ENCODE measurements around the gene C19orf25. TPM values are rescaled to one million over a fixed set of nuclear protein-coding genes. Genes with fewer than 3 reads are reported as not detected.

Gene C19orf25
- total and polyA plus RNA-seq, 2 of the 13 experiments (the other 11 are each of a cell fraction or from before 2014, with no cell fraction given), result 14.2 to 32.4 TPM

- TF ChIP-seq, protein P1, sequence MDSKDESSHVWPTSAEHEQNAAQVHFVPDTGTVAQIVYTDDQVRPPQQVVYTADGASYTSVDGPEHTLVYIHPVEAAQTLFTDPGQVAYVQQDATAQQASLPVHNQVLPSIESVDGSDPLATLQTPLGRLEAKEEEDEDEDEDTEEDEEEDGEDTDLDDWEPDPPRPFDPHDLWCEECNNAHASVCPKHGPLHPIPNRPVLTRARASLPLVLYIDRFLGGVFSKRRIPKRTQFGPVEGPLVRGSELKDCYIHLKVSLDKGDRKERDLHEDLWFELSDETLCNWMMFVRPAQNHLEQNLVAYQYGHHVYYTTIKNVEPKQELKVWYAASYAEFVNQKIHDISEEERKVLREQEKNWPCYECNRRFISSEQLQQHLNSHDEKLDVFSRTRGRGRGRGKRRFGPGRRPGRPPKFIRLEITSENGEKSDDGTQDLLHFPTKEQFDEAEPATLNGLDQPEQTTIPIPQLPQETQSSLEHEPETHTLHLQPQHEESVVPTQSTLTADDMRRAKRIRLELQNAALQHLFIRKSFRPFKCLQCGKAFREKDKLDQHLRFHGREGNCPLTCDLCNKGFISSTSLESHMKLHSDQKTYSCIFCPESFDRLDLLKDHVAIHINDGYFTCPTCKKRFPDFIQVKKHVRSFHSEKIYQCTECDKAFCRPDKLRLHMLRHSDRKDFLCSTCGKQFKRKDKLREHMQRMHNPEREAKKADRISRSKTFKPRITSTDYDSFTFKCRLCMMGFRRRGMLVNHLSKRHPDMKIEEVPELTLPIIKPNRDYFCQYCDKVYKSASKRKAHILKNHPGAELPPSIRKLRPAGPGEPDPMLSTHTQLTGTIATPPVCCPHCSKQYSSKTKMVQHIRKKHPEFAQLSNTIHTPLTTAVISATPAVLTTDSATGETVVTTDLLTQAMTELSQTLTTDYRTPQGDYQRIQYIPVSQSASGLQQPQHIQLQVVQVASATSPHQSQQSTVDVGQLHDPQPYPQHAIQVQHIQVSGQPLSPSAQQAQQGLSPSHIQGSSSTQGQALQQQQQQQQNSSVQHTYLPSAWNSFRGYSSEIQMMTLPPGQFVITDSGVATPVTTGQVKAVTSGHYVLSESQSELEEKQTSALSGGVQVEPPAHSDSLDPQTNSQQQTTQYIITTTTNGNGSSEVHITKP (CRISPR knock-in tag; IDR thresholded peaks at IDR 0.05; ENCODE audit: low read depth), result no peak
- TF ChIP-seq GZF1 (CRISPR knock-in tag; IDR thresholded peaks at IDR 0.05), result no peak
- TF ChIP-seq HNRNPK (IDR thresholded peaks at IDR 0.05; ENCODE audit: low read depth, low read length, poor library complexity, severe bottlenecking), result no peak
- no peak for TF ChIP-seq MAFK (conservative IDR thresholded peaks at IDR 0.05 in 1 of 2, IDR thresholded peaks at IDR 0.05 in 1 of 2; ENCODE audit: low read length in 2 of 2)
Measured at GRCh38 chr19:1487576-1488281, 8.7 kb upstream of the C19orf25 start (continued).

- in situ Hi-C loops (cut with HindIII; ENCODE audit: extremely low pct_ligation_motif_present, low pct_unique_long_range_greater_than_20kb), result no loop called here
- ATAC-seq, result no peak
- FAIRE-seq, result no peak
- TF ChIP-seq KDM5A (IDR thresholded peaks at IDR 0.05; ENCODE audit: borderline replicate concordance, low read length), result no peak
- TF ChIP-seq BRD4 (CRISPR knock-in tag; IDR thresholded peaks at IDR 0.05), result no peak
- TF ChIP-seq ZKSCAN8 (CRISPR knock-in tag; IDR thresholded peaks at IDR 0.05; ENCODE audit: borderline replicate concordance), result no peak
- no peak for TF ChIP-seq ZC3H4 (CRISPR knock-in tag; IDR thresholded peaks at IDR 0.05; ENCODE audit: borderline replicate concordance)
- TF ChIP-seq HDAC2 (CRISPR knock-in tag; IDR thresholded peaks at IDR 0.05), result no peak
- no peak for TF ChIP-seq FLYWCH1 (CRISPR knock-in tag; IDR thresholded peaks at IDR 0.05)
- TF ChIP-seq, protein P2, sequence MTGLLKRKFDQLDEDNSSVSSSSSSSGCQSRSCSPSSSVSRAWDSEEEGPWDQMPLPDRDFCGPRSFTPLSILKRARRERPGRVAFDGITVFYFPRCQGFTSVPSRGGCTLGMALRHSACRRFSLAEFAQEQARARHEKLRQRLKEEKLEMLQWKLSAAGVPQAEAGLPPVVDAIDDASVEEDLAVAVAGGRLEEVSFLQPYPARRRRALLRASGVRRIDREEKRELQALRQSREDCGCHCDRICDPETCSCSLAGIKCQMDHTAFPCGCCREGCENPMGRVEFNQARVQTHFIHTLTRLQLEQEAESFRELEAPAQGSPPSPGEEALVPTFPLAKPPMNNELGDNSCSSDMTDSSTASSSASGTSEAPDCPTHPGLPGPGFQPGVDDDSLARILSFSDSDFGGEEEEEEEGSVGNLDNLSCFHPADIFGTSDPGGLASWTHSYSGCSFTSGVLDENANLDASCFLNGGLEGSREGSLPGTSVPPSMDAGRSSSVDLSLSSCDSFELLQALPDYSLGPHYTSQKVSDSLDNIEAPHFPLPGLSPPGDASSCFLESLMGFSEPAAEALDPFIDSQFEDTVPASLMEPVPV (CRISPR knock-in tag; IDR thresholded peaks at IDR 0.05), result no peak
- TF ChIP-seq ZNF441 (CRISPR knock-in tag; IDR thresholded peaks at IDR 0.05; ENCODE audit: borderline replicate concordance), result no peak
- no peak for TF ChIP-seq DR1 (CRISPR knock-in tag; IDR thresholded peaks at IDR 0.05)
- no peak for TF ChIP-seq REPIN1 (CRISPR knock-in tag; IDR thresholded peaks at IDR 0.05; ENCODE audit: borderline replicate concordance, low read depth)
Measured at GRCh38 chr19:1486720-1487575, 7.9 kb upstream of the C19orf25 start.

More at GRCh38 chr19:1486720-1487575, 7.9 kb upstream of the C19orf25 start:
- H3K9me3 ChIP-seq (ENCODE audit: low read length), result no peaks in the 10 kb centered on the region
- H3K27me3 ChIP-seq (ENCODE audit: control insufficient read depth in 1 of 2, insufficient read depth in 2 of 2, low read length in 2 of 2), result no peaks in the 10 kb centered on the region
- no peak for DNase-seq (ENCODE audit: low spot score)
- H3K27ac ChIP-seq (ENCODE audit: extremely low read length, insufficient read depth, low read length), result no peak overlapping the region
- H3K9ac ChIP-seq (ENCODE audit: insufficient read depth, low read depth, low read length), result no peak overlapping the region
- intact Hi-C loops (cut with micrococcal nuclease; ENCODE audit: unreplicated experiment), result no loop called here
- H3K79me2 ChIP-seq (ENCODE audit: insufficient read depth, low read length), result peaks cover 5% of the 10 kb centered on the region
- BruUV-seq (replicated peaks), result no TSS peak
- POLR2A ChIA-PET, result no interaction called here
- WGBS (ENCODE audit: low lambda C conversion rate), result 89% methylated on average over 32 of the region's 56 CpGs
- H3K4me1 ChIP-seq (ENCODE audit: insufficient read depth, low read length), result peaks cover 22% of the 10 kb centered on the region
- H3K4me3 ChIP-seq (replicated peaks in 1 of 3; ENCODE audit: insufficient read depth in 1 of 3, low read depth in 2 of 3, low read length in 3 of 3), result no peak overlapping the region
- H4K20me1 ChIP-seq (ENCODE audit: insufficient read depth, low read length), result no peaks in the 10 kb centered on the region
- CTCF ChIA-PET (ENCODE audit: low intra/inter-chr PET ratio, low total read pairs), result no interaction called here
- no peak overlapping the region for H3K4me2 ChIP-seq (ENCODE audit: low read depth, low read length)
- H2AFZ ChIP-seq (ENCODE audit: low read length), result no peak overlapping the region
- H3K36me3 ChIP-seq (replicated peaks in 1 of 2; ENCODE audit: control insufficient read depth in 1 of 2, insufficient read depth in 2 of 2, low read length in 2 of 2), result no peaks in the 10 kb centered on the region
